ENCODE results near the gene ATAD1.
A peak's percentile ranks its signal among the peaks of the same experiment; 100 is the strongest.
"Not testable (repeated sequence)": the region's sequence is repeated elsewhere in the genome, so short reads cannot be mapped to it uniquely, and the experiment has no call there.

Gene ATAD1

DNA sequence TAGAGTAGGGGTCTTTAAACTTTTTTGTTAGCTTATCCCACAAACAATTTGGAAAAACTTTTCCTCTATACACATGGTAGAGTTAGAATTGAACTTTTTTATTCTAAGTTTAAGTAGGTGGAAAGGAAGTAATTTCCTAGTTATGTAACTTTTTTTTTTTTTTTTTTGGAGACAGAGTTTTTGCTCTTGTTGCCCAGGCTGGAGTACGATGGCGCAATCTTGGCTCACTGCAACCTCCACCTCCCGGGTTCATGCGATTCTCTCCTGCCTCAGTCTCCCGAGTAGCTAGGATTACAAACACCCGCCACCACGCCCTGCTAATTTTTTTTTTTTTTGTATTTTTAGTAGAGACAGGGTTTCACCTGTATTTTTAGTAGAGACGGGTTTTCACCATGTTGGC lies 28.7 kb upstream of the ATAD1 start:
- not testable (repeated sequence) for DNase-seq (ENCODE audit: extremely low read depth in 1 of 2, low read depth in 1 of 2)

DNA sequence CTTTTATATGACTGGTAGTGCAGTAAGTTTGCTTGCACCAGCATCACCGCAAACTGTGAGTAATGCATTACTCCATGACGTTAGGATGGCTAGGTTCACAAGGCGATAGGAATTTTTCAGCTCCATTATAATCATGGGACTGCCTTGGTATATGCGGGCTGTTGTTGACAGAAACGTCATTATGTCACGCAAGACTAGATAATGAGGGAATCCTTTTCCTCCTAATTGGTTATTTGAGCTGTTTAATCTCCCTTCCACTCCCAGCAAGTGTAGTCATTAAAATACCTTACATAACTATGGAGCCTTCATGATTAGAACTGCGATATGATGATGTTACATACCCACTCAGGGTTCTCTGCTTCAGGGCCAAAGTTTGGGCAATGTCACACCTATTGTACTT lies 28.0 kb upstream of the ATAD1 start:
- no peak for DNase-seq (ENCODE audit: extremely low read depth in 1 of 2, low read depth in 1 of 2)

DNA sequence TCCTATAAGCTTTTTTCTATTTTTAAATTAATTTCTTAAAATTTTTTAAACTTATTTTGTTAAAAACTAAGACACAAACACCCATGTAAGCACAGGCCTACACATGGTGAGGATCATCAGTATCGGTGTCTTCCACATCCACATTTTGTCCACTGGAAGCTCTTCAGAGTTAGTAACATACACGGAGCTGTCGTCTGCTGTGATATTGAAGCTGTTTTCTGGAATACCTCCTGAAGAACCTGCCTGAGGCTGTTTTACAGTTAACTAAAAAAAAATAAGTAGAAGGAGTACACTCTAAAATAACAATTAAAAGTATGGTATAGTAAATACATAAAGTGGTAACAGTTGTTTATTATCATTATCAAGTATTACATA lies 27.6 kb upstream of the ATAD1 start:
- DNase-seq (ENCODE audit: extremely low read depth in 1 of 2, low read depth in 1 of 2) = no peak

DNA sequence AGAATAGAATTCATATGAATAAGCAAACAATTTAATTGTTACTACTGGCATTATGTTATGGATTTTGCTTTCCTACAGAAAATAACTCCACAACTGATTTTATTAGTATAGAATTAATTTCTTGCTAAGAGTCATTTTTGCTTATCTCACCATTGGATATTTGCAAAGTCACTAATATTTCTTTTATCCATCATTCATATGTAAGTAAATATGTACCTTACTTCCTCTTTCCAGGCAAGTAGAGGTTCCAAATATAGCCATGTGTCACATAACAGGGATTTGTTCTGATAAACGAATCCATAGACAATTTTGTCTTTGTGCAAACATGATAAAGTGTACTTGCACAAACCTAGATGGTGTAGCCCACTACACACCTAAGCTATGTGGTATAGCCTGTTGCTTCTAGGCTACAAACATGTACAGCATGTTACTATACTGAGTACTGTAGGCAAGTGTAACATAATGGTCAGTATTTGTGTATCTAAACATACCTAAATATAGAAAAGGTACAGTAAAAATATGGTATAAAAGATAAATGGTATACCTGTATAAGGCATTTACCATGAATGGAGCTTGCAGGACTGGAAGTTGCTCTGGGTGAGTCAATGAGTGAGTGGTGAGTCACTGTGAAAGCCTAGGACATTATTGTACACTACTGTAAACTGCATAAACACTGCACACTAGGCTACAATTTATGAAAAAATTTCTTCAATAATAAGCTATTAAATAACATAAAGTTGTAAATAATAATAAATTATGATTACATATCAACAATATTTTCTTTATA lies 27.0 kb upstream of the ATAD1 start:
- no peak for DNase-seq (ENCODE audit: extremely low read depth in 1 of 2, low read depth in 1 of 2)

DNA sequence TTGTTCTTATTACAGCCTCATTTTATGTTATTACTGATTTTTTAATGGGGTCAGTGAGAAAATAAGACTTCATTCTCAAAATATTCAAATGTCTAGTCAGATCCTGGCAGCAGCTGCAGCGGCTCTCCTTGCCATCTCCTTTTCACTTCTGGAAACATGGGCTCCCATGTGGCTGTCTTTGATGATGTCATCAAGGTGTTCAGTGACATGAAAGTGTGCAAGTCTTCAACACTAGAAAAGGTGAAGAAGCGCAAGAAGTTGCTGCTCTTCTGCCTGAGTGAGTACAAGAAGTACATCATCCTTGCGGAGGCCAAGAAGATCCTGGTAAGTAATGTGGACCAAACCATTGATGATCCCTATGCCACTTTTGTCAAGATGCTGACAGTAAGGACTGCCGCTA lies 25.7 kb upstream of the ATAD1 start:
- no peak for DNase-seq (ENCODE audit: extremely low read depth in 1 of 2, low read depth in 1 of 2)

DNA sequence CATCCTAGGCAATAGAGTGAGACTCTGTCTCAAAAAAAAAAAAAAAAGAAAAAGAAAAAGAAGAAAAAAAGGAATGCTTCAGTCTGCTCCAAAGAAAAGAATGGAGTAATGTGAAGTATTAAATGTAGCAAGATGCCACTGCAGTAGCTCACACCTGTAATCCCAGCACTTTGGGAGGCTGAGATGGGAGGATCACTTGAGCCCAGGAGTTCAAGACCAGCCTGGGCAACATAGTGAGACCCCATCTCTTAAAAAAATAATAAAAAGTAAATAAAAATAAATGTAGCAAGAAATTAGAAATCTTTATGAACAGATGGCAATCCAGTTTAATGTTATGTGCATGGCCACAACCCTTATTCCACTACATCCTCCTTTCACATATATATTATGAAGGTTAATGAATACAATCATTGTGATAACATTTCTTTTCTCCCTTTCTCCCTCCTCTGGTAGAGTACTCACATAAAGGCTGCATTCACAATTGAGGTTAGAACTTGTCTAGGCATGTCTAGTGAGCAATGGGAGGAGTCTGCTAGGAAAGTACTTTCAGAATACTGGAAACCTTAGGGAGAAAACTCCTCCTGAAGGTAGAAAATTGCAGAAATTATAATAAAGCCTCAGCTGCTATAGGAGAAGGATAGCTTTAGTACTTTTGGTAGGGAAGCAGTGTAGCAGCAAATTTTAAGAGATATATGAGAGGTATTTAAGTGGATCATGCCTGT lies 24.9 kb upstream of the ATAD1 start:
- no peak for DNase-seq (ENCODE audit: extremely low read depth in 1 of 2, low read depth in 1 of 2)

DNA sequence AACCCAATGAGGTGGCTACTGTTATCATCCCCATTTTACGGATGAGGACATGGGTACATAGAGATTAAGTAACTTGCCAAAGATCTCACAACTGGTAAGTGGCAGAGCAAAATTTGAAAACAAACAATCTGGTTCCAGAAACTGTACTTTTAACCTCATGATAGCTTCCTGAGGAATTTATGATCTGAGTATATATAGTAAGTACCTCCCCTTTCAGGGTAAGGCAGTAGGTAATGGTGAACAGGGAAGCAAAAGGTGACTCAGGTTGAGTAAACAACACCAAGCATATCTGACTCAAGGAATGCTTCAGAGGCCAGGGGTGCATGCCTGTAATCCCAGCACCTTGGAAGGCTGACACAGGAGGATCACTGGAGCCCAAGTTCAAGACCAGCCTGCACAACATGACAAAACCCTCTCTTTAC lies 24.2 kb upstream of the ATAD1 start:
- no peak for DNase-seq (ENCODE audit: extremely low read depth in 1 of 2, low read depth in 1 of 2)

DNA sequence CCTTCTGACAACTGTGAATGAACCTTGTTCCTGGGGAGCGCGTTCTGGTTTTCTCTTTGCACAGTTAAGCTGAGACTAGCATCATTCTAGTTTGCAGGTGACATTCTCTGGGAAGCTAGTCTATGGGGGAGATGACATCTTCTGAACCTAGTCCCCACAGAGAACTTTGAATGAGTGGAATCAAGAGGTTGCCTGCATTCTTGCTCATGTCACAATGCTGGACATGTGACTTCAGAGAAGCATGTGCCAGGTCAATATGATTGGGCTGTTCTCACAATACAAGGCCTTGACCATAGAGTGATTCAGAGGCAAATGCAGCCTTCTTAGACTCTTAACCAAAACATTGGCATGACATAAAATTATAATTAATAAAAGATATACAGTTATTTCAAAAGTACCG lies 23.2 kb upstream of the ATAD1 start:
- DNase-seq (ENCODE audit: extremely low read depth in 1 of 2, low read depth in 1 of 2) = no peak

DNA sequence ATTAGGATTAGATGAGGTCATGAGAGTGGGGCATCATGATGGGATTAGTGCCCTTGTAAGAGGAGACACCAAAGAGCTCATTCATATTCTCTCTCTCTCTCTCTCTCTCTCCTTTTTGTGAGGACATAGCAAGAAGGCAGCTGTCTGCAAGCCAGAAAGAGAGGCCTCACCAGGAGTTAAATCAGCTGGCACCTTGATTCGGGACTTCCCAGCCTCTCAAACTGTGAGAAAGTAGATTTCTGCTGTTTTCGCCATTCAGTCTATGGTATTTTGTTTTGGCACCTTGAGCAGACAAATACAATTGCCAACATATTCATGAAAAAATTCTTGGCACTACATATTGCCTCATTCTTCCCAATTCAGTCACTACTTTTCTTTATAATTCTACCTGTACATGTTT lies 20.6 kb upstream of the ATAD1 start:
- no peak for DNase-seq (ENCODE audit: extremely low read depth in 1 of 2, low read depth in 1 of 2)

DNA sequence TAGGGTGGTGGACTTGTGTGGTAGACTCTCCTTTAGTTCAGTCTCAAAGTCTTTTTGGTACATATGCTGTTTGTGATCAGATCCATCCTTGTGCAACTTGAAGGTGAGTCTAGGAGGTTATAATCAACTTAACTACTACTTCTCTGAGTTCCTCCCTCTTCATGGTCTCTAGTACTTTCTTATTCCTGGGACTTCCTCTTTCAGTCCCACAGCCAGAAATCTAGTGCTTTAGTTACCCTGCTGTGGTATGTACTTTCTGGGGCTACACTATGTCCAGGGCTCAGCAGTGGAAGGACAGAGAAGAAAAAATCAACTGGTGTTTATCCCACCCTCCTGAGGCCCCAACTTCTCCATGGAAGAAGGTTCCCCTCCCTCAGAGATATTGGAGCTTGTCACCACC lies 19.4 kb upstream of the ATAD1 start:
- no peak for DNase-seq (ENCODE audit: extremely low read depth in 1 of 2, low read depth in 1 of 2)

DNA sequence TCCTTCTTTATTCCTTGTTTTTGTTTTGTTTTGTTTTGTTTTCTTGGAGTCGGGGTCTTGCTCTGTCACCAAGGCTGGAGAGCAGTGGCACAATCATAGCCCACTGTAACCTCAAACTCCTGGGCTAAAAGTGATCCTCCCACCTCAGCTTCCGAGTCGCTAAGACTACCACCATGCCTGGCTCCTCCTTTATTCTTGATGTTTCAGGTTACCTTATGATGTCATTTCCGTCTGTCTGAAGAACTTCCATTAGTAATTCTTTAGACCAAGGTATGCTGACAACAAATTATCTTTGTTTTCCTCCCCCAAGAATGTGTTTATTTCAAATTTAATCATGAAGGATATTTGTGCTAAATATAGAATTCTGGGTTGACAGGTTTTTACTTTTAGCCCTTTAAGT lies 18.1 kb upstream of the ATAD1 start:
- no peak for DNase-seq (ENCODE audit: extremely low read depth in 1 of 2, low read depth in 1 of 2)

DNA sequence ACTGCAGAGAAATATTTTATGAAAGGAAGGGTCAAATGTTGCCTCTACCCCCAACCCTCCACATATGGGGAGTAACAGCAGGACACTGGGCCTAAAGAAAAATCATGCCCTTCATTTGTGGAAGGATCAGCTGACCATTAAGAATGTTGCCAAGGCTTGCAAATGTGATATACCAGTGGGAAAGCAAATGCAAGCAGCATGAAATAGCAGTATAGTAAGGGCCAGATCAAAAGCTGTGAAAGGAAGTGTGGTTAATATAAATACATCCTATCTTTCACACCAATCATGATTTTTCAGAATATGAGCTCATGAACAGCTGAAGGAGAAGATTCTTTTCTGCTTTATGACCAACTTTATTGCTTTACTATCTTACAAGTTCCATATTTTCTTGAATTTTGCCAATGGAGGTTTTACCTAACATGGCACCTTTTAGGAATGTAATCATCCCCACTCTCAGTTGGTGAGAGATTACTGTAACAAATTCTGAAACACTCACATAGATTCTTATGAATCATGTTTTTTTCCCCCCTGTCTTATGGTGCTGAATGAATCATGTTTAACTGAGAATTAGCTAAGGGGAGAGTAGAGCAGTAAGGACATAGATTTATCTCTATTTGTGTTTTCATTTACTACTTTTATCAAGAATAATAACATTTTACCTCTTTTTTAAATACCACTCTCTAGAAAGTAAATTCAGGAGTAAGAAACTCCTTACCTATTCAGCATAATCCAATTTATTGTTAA lies 12.1 kb upstream of the ATAD1 start:
- no peak for DNase-seq (ENCODE audit: extremely low read depth in 1 of 2, low read depth in 1 of 2)

DNA sequence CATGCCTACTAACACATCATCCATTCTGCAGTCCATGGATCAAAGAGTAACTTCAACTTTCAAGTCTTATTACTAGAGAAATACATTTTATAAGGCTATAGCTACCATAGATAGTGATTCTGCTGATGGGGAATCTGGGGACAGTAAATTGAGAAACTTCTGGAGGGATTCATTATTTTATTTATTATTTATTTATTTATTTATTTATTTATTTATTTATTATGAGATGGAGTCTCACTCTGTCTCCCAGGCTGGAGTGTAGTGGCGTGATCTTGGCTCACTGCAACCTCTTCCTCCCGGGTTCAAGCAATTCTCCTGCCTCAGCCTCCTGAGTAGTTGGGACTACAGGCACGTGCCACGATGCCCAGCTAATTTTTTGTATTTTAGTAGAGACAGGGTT lies 11.0 kb upstream of the ATAD1 start:
- not testable (repeated sequence) for DNase-seq (ENCODE audit: extremely low read depth in 1 of 2, low read depth in 1 of 2)

DNA sequence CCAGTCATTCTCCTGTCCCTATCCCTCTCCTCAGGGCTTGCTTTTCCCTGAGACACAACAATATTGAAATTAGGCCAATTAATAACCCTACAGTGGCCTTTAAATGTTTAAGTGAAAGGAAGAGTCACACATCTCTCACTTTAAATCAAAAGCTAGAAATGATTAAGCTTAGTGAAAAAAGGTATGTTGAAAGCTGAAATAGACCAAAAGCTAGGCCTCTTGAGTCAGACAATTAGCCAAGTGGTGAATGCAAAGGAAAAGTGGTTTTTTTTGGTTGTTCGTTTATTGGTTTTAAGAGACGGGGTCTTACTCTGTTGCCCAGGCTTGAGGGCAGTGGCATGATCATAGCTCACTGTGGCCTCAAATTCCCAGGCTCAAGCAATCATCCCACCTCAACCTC lies 9.7 kb upstream of the ATAD1 start:
- no peak for DNase-seq (ENCODE audit: extremely low read depth in 1 of 2, low read depth in 1 of 2)

DNA sequence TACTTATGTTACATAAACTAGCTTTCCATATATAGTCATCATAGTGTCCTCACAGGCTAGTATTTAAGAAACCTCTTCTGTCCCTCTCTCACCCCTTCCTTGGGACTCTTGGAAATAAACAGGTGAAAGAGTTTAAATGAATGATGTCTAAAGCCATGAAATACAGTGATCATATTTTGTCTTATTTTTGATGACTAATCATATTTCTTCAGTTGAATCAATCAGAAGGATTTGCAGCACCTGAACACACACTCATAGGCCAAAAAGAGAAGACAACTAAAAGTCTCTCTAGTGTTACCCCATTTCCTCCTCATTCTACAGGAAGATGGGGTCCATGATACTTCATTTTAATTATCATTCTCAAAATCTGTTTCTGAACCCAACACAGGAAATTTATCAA lies 8.6 kb upstream of the ATAD1 start:
- DNase-seq (ENCODE audit: extremely low read depth in 1 of 2, low read depth in 1 of 2) = no peak

DNA sequence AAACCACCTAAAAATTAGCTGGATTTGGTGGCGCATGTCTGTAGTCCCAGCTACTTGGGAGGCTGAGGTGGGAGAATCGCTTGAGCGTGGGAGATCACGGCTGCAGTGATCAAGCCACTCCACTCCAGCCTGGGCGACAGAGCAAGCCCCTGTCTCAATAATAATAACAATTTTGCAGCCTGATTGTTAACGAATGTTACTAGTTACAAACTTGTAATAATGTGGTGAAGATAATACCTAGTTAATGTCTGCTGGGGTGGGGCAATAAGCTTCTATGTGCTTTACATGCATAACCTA lies 1.2 kb upstream of the ATAD1 start:
- DNase-seq (ENCODE audit: extremely low read depth in 1 of 2, low read depth in 1 of 2) = no peak

DNA sequence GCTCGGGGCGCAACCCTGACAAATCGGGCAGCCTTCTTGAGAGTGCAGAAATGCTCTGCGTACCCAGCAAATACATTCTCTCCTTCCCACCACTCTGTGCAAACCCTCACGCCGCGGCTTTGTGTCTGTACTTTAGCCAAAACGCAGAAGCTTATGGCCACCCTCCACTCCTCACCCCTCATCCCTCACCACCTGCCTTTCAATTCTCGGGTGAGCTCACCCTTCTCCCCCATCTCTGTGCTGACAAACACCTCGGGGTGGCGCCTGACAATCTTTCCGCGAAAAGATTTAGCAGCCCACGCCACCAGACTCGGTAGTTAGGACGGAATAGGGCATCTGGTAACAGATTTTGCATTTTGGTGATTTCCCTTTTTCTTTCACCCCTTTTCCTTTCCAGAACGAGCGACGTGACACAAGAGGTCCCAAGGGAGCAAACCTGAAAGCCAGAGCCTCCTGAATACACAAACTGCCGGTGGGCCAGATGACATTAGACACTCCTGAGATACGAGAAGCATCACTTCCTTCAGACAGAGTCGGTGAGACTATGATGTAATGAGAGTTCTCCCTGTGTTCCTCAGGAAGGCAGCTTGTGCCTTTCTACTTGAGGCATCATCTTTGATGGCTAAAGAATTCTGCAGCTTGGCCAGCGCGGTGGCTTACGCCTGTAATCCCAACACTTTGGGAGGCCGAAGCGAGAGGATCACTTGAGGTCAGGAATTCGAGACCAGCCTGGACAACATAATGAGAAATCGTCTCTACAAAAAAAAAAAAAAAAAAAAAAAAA lies 671 bp upstream of the ATAD1 start:
- DNase-seq (ENCODE audit: extremely low read depth in 1 of 2, low read depth in 1 of 2) = peak; percentile 37 to 63

DNA sequence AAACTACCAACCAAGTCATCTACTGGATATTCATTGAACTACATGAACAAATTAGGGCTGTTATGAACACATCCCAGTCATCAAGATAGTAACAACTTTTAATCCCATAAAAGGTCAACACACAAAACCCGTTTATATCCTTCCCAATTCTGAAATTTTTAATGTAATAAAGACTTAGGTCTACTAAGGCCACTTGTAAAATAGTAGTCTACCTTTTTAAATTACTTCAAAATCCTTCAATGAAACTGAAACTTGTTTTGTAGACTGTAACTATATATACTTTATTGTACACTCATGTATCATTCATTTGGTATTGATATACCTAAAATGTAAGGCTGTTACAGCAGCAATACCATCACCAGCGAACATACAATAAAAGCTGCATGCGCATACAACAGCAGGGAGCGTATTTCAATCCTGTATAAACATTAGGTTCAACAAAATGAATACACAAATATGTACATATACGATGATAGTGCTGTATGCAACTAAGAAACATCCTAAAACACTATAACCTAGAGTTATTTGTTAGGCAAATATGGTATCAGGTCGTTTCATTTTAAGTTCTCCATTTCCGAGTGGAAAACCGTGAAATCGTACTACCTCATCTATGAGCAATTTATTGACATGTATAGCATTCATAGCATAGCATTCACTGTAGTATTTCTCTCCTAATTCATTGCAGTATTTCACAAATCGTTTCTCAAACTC lies 973 bp downstream of the ATAD1 start:
- DNase-seq (ENCODE audit: extremely low read depth in 1 of 2, low read depth in 1 of 2) = no peak

DNA sequence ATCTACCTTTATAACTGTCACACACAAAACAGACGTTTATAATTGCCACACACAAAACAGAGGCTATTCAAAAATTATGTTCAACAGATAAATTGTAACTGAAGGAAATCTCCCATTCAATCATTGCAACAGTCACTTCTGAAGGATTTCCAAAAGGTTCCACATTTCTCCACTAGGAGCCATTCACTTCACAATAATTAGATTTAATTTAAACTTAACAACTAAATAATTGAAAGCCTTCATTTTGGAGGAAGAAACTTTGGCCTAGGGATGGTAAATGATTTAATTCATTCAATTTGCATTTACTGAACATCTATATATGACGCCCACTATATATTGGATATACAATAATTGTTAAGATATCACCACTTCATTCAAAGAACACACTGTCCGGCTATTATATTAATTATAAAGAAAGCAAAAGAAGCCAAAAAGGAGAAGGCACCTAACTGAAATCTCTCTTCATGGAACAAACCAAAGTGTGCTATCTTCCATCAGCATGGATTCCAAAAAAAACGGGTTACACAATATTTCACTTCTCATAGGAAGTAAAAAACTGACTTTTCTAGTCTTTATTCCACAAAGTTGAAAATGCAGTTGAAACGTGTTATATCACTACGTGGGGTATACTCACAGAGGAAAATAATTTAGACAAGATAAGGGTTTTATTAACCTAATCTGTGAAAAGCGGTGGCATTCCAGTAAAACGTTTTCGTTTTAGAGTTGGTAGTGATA lies 1.7 kb downstream of the ATAD1 start:
- DNase-seq (ENCODE audit: extremely low read depth in 1 of 2, low read depth in 1 of 2) = no peak

DNA sequence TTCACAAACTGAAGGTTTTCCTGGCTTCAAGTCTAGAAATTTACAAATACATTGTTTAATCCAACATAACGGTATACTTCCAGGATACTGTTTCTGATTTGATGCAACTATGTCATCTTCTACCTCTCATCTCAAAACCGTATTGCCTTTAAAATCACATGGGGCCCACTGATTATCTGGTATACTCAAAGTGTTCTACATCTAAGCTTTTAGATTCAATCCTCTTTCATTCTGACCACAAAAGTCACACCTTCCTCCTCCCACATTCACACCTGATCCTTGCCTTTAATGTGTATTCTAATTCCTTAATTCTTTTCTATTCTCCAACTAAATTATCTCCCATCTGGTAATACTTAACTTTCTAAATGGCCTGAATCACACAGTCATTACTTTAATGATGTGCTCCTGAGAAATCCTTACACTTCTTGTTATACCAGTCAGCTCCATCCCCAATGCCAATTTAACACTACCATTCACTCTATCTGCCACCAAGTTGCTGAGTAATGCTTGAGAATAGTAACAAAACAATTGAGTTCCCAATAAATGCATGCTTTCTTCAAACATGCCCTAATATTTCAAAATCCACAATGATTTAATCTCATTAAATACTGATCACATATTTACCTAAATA lies 13.0 kb downstream of the ATAD1 start:
- no peak for DNase-seq (ENCODE audit: extremely low read depth in 1 of 2, low read depth in 1 of 2)
